H1 (cell line): ENCODE data around the gene C1GALT1C1.

ENCODE experiments used
- CTCF ChIP-seq, 3 experiments: IDR thresholded peaks; 1 replicate in 2 of 3; 2 replicates in 1 of 3; pipeline versions ENCODE4 v1.5.1 to v1.6.1; 2011; ENCODE audit warnings: low read length in 3 of 3, mild to moderate bottlenecking in 3 of 3, inconsistent platforms in 2 of 3, low read depth in 1 of 3, moderate library complexity in 1 of 3; ENCODE audit not compliant: insufficient read depth in 1 of 3; ENCODE audit errors: control extremely low read depth in 1 of 3
- RFX5 ChIP-seq: IDR thresholded peaks from 2 replicates; pipeline ENCODE4 v1.6.1; 2011; ENCODE audit warnings: low read depth, low read length, improper control_type of control experiment, borderline replicate concordance

GRCh38 chrX:120603707-120604360 lies 26.0 kb downstream of the C1GALT1C1 start, which contains the start of gene MCTS1:
- TF ChIP-seq CTCF (IDR thresholded peaks at IDR 0.05; ENCODE audit: control extremely low read depth in 1 of 3, insufficient read depth in 1 of 3, low read depth in 1 of 3, low read length in 3 of 3): no peak
- no peak for TF ChIP-seq RFX5
